A549 (cell line): ENCODE data around the gene CD55.

Source experiments
- BHLHE40 ChIP-seq: IDR thresholded peaks from 2 replicates; pipeline ENCODE4 v1.6.1; 2012; ENCODE audit warnings: low read depth, low read length, inconsistent platforms
- CHD2 ChIP-seq: fragments of 150-350 bp; IDR thresholded peaks from 2 replicates; pipeline ENCODE4 v1.6.1; 2014; ENCODE audit warnings: low read length; ENCODE audit not compliant: partially characterized antibody
- POLR2A ChIP-seq: IDR thresholded peaks from 2 replicates; pipeline ENCODE4 v1.6.1; 2012; ENCODE audit warnings: mild to moderate bottlenecking, low read length
- ZFP36 ChIP-seq: fragments of 450-650 bp; IDR thresholded peaks from 2 replicates; pipeline ENCODE4 v1.6.1; 2014; ENCODE audit warnings: borderline replicate concordance; ENCODE audit not compliant: partially characterized antibody
- TF ChIP-seq, protein P1 (sequence below): fragments of >200 bp; sonication (Bioruptor Twin); formaldehyde crosslinking; IDR thresholded peaks from 3 replicates; pipeline ENCODE4 v1.6.1; 2016
- TF ChIP-seq, protein P2 (sequence below): fragments of 200-600 bp; sonication (generic); IDR thresholded peaks from 2 replicates; pipeline ENCODE4 v1.6.1; 2016; ENCODE audit warnings: antibody characterized with exemption, mild to moderate bottlenecking, moderate library complexity
- TF ChIP-seq, protein P3 (sequence below): fragments of >200 bp; sonication (Bioruptor Twin); formaldehyde crosslinking; IDR thresholded peaks from 3 replicates; pipeline ENCODE4 v1.5.1; 2016
- TF ChIP-seq, protein P4 (sequence below): fragments of 150-350 bp; IDR thresholded peaks from 2 replicates; pipeline ENCODE4 v1.6.1; 2014; ENCODE audit warnings: low read depth, mild to moderate bottlenecking, low read length
- TF ChIP-seq, protein P5 (sequence below): IDR thresholded peaks from 2 replicates; pipeline ENCODE4 v1.6.1; 2012

DNA sequence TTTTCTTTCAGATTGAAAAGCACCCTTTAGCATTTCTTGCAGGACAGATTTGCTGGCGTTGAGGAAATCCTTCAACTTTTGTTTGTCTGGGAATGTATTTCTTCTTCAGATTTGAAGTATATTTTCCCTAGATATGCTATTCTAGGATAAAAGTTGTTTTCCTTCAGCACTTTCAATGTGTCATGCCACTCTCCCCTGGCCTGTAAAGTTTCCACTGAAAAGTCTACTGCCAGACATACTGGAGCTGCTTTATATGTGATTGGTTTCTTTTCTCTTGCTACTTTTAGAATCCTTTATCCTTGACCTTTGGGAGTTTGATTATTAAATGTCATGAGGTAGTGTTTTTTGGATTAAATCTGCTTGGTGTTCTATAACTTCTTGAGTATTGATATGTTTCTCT lies 44.2 kb upstream of the CD55 start:
- TF ChIP-seq, protein P1, sequence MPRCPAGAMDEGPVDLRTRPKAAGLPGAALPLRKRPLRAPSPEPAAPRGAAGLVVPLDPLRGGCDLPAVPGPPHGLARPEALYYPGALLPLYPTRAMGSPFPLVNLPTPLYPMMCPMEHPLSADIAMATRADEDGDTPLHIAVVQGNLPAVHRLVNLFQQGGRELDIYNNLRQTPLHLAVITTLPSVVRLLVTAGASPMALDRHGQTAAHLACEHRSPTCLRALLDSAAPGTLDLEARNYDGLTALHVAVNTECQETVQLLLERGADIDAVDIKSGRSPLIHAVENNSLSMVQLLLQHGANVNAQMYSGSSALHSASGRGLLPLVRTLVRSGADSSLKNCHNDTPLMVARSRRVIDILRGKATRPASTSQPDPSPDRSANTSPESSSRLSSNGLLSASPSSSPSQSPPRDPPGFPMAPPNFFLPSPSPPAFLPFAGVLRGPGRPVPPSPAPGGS: no peak
- no peak for TF ChIP-seq CHD2
- TF ChIP-seq, protein P2, sequence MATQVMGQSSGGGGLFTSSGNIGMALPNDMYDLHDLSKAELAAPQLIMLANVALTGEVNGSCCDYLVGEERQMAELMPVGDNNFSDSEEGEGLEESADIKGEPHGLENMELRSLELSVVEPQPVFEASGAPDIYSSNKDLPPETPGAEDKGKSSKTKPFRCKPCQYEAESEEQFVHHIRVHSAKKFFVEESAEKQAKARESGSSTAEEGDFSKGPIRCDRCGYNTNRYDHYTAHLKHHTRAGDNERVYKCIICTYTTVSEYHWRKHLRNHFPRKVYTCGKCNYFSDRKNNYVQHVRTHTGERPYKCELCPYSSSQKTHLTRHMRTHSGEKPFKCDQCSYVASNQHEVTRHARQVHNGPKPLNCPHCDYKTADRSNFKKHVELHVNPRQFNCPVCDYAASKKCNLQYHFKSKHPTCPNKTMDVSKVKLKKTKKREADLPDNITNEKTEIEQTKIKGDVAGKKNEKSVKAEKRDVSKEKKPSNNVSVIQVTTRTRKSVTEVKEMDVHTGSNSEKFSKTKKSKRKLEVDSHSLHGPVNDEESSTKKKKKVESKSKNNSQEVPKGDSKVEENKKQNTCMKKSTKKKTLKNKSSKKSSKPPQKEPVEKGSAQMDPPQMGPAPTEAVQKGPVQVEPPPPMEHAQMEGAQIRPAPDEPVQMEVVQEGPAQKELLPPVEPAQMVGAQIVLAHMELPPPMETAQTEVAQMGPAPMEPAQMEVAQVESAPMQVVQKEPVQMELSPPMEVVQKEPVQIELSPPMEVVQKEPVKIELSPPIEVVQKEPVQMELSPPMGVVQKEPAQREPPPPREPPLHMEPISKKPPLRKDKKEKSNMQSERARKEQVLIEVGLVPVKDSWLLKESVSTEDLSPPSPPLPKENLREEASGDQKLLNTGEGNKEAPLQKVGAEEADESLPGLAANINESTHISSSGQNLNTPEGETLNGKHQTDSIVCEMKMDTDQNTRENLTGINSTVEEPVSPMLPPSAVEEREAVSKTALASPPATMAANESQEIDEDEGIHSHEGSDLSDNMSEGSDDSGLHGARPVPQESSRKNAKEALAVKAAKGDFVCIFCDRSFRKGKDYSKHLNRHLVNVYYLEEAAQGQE: no peak
- no peak for TF ChIP-seq BHLHE40
- TF ChIP-seq, protein P3, sequence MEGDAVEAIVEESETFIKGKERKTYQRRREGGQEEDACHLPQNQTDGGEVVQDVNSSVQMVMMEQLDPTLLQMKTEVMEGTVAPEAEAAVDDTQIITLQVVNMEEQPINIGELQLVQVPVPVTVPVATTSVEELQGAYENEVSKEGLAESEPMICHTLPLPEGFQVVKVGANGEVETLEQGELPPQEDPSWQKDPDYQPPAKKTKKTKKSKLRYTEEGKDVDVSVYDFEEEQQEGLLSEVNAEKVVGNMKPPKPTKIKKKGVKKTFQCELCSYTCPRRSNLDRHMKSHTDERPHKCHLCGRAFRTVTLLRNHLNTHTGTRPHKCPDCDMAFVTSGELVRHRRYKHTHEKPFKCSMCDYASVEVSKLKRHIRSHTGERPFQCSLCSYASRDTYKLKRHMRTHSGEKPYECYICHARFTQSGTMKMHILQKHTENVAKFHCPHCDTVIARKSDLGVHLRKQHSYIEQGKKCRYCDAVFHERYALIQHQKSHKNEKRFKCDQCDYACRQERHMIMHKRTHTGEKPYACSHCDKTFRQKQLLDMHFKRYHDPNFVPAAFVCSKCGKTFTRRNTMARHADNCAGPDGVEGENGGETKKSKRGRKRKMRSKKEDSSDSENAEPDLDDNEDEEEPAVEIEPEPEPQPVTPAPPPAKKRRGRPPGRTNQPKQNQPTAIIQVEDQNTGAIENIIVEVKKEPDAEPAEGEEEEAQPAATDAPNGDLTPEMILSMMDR: no peak
- TF ChIP-seq POLR2A: no peak
- TF ChIP-seq ZFP36: no peak
- TF ChIP-seq, protein P4, sequence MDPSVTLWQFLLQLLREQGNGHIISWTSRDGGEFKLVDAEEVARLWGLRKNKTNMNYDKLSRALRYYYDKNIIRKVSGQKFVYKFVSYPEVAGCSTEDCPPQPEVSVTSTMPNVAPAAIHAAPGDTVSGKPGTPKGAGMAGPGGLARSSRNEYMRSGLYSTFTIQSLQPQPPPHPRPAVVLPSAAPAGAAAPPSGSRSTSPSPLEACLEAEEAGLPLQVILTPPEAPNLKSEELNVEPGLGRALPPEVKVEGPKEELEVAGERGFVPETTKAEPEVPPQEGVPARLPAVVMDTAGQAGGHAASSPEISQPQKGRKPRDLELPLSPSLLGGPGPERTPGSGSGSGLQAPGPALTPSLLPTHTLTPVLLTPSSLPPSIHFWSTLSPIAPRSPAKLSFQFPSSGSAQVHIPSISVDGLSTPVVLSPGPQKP: no peak
- TF ChIP-seq, protein P5, sequence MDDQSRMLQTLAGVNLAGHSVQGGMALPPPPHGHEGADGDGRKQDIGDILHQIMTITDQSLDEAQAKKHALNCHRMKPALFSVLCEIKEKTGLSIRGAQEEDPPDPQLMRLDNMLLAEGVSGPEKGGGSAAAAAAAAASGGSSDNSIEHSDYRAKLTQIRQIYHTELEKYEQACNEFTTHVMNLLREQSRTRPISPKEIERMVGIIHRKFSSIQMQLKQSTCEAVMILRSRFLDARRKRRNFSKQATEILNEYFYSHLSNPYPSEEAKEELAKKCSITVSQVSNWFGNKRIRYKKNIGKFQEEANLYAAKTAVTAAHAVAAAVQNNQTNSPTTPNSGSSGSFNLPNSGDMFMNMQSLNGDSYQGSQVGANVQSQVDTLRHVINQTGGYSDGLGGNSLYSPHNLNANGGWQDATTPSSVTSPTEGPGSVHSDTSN: no peak
